GM23338 (cell line): ENCODE data around the gene S100Z. TPM values are rescaled to one million over a fixed set of nuclear protein-coding genes. Genes with fewer than 3 reads are reported as not detected.

Source experiments
- ATAC-seq: fragments of 200-7000 bp; cut with Tn5 transposase; 3 replicates; pipeline ENCODE4 v1.9.1; 2020
- DNase-seq: peaks from one replicate; pipeline ENCODE4 v3.0.0-alpha.2; 2015; ENCODE audit warnings: low spot score
- H2AFZ ChIP-seq: fragments of 200-600 bp; sonication (generic); 2 replicates; pipeline ENCODE4 v1.8.0; 2016; ENCODE audit warnings: antibody characterized with exemption, mild to moderate bottlenecking, moderate library complexity
- H3F3A ChIP-seq: fragments of 200-600 bp; sonication (generic); replicated peaks from 2 replicates; pipeline ENCODE4 v1.8.0; 2017; ENCODE audit warnings: antibody characterized with exemption, mixed run types, low read depth
- H3K27ac ChIP-seq: fragments of 200-600 bp; sonication (generic); 2 replicates; pipeline ENCODE4 v1.6.1; 2016; ENCODE audit warnings: low read depth
- H3K27me3 ChIP-seq: fragments of 200-600 bp; sonication (generic); 2 replicates; pipeline ENCODE4 v1.8.0; 2016; ENCODE audit warnings: mild to moderate bottlenecking, mixed run types, moderate library complexity; ENCODE audit not compliant: insufficient read depth
- H3K36me3 ChIP-seq: fragments of 200-600 bp; sonication (generic); 2 replicates; pipeline ENCODE4 v1.8.0; 2016; ENCODE audit warnings: mild to moderate bottlenecking; ENCODE audit not compliant: insufficient read depth
- H3K4me1 ChIP-seq: fragments of 200-600 bp; sonication (generic); 2 replicates; pipeline ENCODE4 v1.8.0; 2016; ENCODE audit warnings: mild to moderate bottlenecking, moderate library complexity; ENCODE audit not compliant: insufficient read depth
- H3K4me2 ChIP-seq: fragments of 200-600 bp; sonication (generic); 2 replicates; pipeline ENCODE4 v1.7.1; 2017; ENCODE audit warnings: mixed run types
- H3K4me3 ChIP-seq: fragments of 200-600 bp; sonication (generic); 2 replicates; pipeline ENCODE4 v1.6.1; 2016; ENCODE audit warnings: mixed run types
- H3K79me2 ChIP-seq: fragments of 200-600 bp; sonication (generic); replicated peaks from 2 replicates; pipeline ENCODE4 v1.8.0; 2017; ENCODE audit warnings: mild to moderate bottlenecking; ENCODE audit not compliant: insufficient read depth
- H3K9me2 ChIP-seq: fragments of 200-600 bp; sonication (generic); 2 replicates; pipeline ENCODE4 v1.8.0; 2017; ENCODE audit not compliant: insufficient read depth
- H4K20me1 ChIP-seq: fragments of 200-600 bp; sonication (generic); replicated peaks from 2 replicates; pipeline ENCODE4 v1.8.0; 2017; ENCODE audit warnings: mild to moderate bottlenecking; ENCODE audit not compliant: insufficient read depth
- H3K27ac Mint-ChIP-seq: 2 replicates; pipeline ENCODE4 v1.8.0; 2020; ENCODE audit warnings: inconsistent platforms, mild to moderate bottlenecking, moderate library complexity, mixed read lengths
- H3K27me3 Mint-ChIP-seq: 3 replicates; pipeline ENCODE4 v1.8.0; 2022; ENCODE audit warnings: low read depth, mild to moderate bottlenecking, moderate library complexity, mixed read lengths, inconsistent platforms; ENCODE audit not compliant: insufficient read depth, poor library complexity
- H3K36me3 Mint-ChIP-seq: 3 replicates; pipeline ENCODE4 v1.8.0; 2021; ENCODE audit warnings: low read depth, mild to moderate bottlenecking, inconsistent platforms, moderate library complexity, mixed read lengths
- H3K4me1 Mint-ChIP-seq: 3 replicates; pipeline ENCODE4 v1.8.0; 2020; ENCODE audit warnings: mild to moderate bottlenecking, inconsistent platforms, mixed read lengths
- H3K4me3 Mint-ChIP-seq: 3 replicates; pipeline ENCODE4 v1.8.0; 2021; ENCODE audit warnings: moderate library complexity, mild to moderate bottlenecking, inconsistent platforms, mixed read lengths
- H3K9me3 Mint-ChIP-seq: 3 replicates; pipeline ENCODE4 v1.8.0; 2020; ENCODE audit warnings: moderate library complexity, mild to moderate bottlenecking, inconsistent platforms, mixed read lengths
- EZH2 ChIP-seq: fragments of 200-600 bp; sonication (generic); IDR thresholded peaks from one replicate; pipeline ENCODE4 v1.8.0; 2017; ENCODE audit warnings: antibody characterized with exemption, mild to moderate bottlenecking, low read depth; ENCODE audit not compliant: unreplicated experiment
- NANOG ChIP-seq: IDR thresholded peaks from 2 replicates; pipeline ENCODE4 v1.6.1; 2016; ENCODE audit warnings: antibody characterized with exemption, borderline replicate concordance
- ZNF114 ChIP-seq: fragments of 250-450 bp; sonication (Bioruptor Pico); IDR thresholded peaks from 2 replicates; pipeline ENCODE4 v1.5.0; 2020; ENCODE audit warnings: mild to moderate bottlenecking, moderate library complexity
- ZNF331 ChIP-seq: fragments of 250-450 bp; sonication (Bioruptor Pico); IDR thresholded peaks from 2 replicates; pipeline ENCODE4 v1.5.0; 2020; ENCODE audit warnings: low read depth, mild to moderate bottlenecking, moderate library complexity
- ZNF462 ChIP-seq: fragments of 250-450 bp; sonication (Bioruptor Pico); IDR thresholded peaks from 2 replicates; pipeline ENCODE4 v1.5.0; 2020; ENCODE audit warnings: mild to moderate bottlenecking, moderate library complexity
- polyA plus RNA-seq: library from polyadenylated mRNA; unstranded; fragments of >200 nt; fragmentation: Nextera tagmentation; extraction: Ambion mirVana; gene quantifications from 2 replicates; pipeline ENCODE4 v1.2.1, GENCODE V29; 2016
- total RNA-seq: library from RNA; depleted of rRNA; stranded (reverse); fragments of >200 nt; shearing (Covaris generic); gene quantifications from 2 replicates; pipeline ENCODE4 v1.2.3, GENCODE V29; 2014

The S100Z gene
- total and polyA plus RNA-seq, 2 experiments from 2014 or later = not detected

GRCh38 chr5:76947082-76947503 lies 97.3 kb downstream of the S100Z start:
- TF ChIP-seq ZNF114 = no peak
- TF ChIP-seq NANOG = no peak
- no peak for TF ChIP-seq EZH2
- no peak for TF ChIP-seq ZNF462 (CRISPR knock-in tag)
- Mint-ChIP-seq H3K4me3 (no peak overlapping the region), H3K9me3 (no peaks in the 10 kb centered on the region), H3K27ac (no peak overlapping the region), H3K27me3 (peaks cover 7% of the 10 kb centered on the region), H3K4me1 (no peaks in the 10 kb centered on the region), H3K36me3 (no peaks in the 10 kb centered on the region)
- no peak overlapping the region for H2AFZ ChIP-seq
- no peaks in the 10 kb centered on the region for H3K79me2 ChIP-seq
- H3F3A ChIP-seq = no peaks in the 10 kb centered on the region
- no peaks in the 10 kb centered on the region for H3K9me2 ChIP-seq
- no peaks in the 10 kb centered on the region for H3K4me1 ChIP-seq
- DNase-seq = no peak
- H3K27ac ChIP-seq = no peak overlapping the region
- no peak for ATAC-seq
- no peaks in the 10 kb centered on the region for H4K20me1 ChIP-seq
- no peak overlapping the region for H3K4me3 ChIP-seq
- H3K27me3 ChIP-seq = peaks cover 16% of the 10 kb centered on the region
- H3K36me3 ChIP-seq = no peaks in the 10 kb centered on the region
- H3K4me2 ChIP-seq = no peak overlapping the region

GRCh38 chr5:76952795-76953536 lies 103.2 kb downstream of the S100Z start, which contains the start of gene CRHBP:
CRHBP (plus strand) TSS chr5:76953045; CDS start chr5:76953135, 90 bp downstream.
- Histone ChIP-seq H3K4me2 (peak within 1 kb of the TSS; percentile 97), H2AFZ (peak within 1 kb of the TSS; percentile 99)
- ATAC-seq = peak; percentile 80

More at GRCh38 chr5:76952795-76953536, 103.2 kb downstream of the S100Z start, which contains the start of gene CRHBP:
- Histone ChIP-seq H3K4me3 (peak within 1 kb of the TSS; percentile 77), H3K79me2 (no peaks in the 10 kb centered on the region), H3K9me2 (no peaks in the 10 kb centered on the region), H3K27ac (no peak within 1 kb of the TSS), H3K4me1 (no peaks in the 10 kb centered on the region), H3K27me3 (peaks cover 59% of the 10 kb centered on the region), H3K36me3 (no peaks in the 10 kb centered on the region), H4K20me1 (no peaks in the 10 kb centered on the region), H3F3A (no peaks in the 10 kb centered on the region)
- DNase-seq = peak; percentile 59
- H3K9me3 Mint-ChIP-seq = no peaks in the 10 kb centered on the region
- H3K27ac Mint-ChIP-seq = no peak within 1 kb of the TSS
- no peak for TF ChIP-seq ZNF331
- peak; percentile 21 for TF ChIP-seq EZH2
- peak within 1 kb of the TSS; percentile 73 for H3K4me3 Mint-ChIP-seq
- H3K36me3 Mint-ChIP-seq = no peaks in the 10 kb centered on the region
- peaks cover 5% of the 10 kb centered on the region; the same call in 1 of the 3 replicates for H3K4me1 Mint-ChIP-seq
- peaks cover 44% of the 10 kb centered on the region for H3K27me3 Mint-ChIP-seq
